Measurements from ENCODE around the gene XCR1. TPM values are rescaled to one million over a fixed set of nuclear protein-coding genes. Genes with fewer than 3 reads are reported as not detected.
"Not testable (repeated sequence)": the region's sequence is repeated elsewhere in the genome, so short reads cannot be mapped to it uniquely, and the experiment has no call there.

Gene XCR1
- total and polyA plus RNA-seq, 3 donors from 2014 or later = 0.06 to 0.34 (median 0.16) TPM

DNA sequence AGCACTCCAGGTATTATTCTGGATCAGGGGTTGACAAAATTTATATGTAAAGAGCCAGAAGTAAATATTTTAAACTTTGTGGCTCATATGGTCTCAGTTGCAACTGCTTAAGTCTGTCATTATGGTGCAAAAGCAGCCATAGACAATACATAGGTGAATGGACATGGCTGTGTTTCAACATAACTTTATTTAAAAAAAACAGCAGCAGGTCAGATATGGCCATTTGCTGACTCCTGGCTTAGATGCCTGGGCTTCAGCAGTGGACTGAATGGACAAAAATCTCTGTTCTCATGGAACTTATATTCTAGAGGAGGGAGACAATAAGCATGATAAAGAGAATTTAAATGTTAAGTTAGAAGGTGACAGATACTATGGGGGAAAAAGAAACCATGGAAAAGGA lies 20.0 kb downstream of the XCR1 start:
- no peak for TF ChIP-seq POLR2A (IDR thresholded peaks at IDR 0.05)
- TF ChIP-seq, protein P1, sequence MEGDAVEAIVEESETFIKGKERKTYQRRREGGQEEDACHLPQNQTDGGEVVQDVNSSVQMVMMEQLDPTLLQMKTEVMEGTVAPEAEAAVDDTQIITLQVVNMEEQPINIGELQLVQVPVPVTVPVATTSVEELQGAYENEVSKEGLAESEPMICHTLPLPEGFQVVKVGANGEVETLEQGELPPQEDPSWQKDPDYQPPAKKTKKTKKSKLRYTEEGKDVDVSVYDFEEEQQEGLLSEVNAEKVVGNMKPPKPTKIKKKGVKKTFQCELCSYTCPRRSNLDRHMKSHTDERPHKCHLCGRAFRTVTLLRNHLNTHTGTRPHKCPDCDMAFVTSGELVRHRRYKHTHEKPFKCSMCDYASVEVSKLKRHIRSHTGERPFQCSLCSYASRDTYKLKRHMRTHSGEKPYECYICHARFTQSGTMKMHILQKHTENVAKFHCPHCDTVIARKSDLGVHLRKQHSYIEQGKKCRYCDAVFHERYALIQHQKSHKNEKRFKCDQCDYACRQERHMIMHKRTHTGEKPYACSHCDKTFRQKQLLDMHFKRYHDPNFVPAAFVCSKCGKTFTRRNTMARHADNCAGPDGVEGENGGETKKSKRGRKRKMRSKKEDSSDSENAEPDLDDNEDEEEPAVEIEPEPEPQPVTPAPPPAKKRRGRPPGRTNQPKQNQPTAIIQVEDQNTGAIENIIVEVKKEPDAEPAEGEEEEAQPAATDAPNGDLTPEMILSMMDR (IDR thresholded peaks at IDR 0.05) = no peak
- no peak for DNase-seq
- Histone ChIP-seq H3K36me3 (ENCODE audit: low read depth, missing control alignments) (no peaks in the 10 kb centered on the region), H3K4me3 (no peak overlapping the region), H3K9me3 (no peaks in the 10 kb centered on the region), H3K4me1 (no peaks in the 10 kb centered on the region), H3K27ac (no peak overlapping the region), H3K27me3 (no peaks in the 10 kb centered on the region)
- intact Hi-C loops (cut with DNase I; ENCODE audit: low total_unique reads) = no loop called here

DNA sequence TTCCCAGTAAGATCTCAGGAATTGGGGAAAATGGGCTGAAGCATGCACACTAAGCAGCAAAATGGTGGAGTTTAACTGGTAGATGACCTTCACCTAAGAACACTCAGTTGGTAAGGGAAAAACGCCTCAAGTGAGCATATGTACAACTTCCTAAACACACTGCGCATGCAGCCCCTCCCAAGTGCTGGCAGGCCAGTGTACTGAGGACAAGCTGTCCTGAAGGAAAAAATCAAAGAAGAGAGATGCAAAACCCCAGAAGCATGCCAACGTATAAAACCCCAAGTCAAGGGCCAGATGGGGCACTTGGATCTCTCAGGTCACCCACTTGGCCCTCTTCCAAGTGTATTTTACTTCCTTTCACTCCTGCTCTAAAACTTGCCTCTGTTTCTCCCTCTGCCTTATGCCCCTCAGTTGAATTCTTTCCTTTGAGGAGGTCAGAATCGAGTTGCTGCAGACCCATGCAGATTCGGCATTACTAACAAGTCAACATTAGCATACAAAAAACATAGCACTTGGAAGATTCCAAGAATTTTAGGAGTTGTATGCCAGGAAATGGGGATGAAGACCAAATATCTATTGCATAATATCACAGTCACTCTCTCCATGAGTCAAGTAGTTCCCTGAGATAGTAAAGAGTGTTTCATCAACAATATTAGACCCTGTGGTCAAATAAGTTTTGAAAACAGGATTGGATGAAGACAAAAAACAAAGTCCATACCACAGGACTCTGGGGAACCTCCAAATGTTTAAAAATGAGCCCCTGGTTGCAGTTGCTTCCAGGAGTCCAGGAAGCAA lies 20.8 kb downstream of the XCR1 start:
- DNase-seq = no peak
- Histone ChIP-seq H3K27ac (no peak overlapping the region), H3K4me1 (no peaks in the 10 kb centered on the region), H3K4me3 (no peak overlapping the region), H3K27me3 (no peaks in the 10 kb centered on the region), H3K36me3 (ENCODE audit: low read depth, missing control alignments) (no peaks in the 10 kb centered on the region), H3K9me3 (no peaks in the 10 kb centered on the region)
- TF ChIP-seq, protein P1 (IDR thresholded peaks at IDR 0.05) = no peak
- TF ChIP-seq POLR2A (IDR thresholded peaks at IDR 0.05) = no peak
- WGBS, 2 donors = 66 to 73% methylated on average over 5 of the region's 5 CpGs
- intact Hi-C loops (cut with DNase I; ENCODE audit: low total_unique reads) = no loop called here

DNA sequence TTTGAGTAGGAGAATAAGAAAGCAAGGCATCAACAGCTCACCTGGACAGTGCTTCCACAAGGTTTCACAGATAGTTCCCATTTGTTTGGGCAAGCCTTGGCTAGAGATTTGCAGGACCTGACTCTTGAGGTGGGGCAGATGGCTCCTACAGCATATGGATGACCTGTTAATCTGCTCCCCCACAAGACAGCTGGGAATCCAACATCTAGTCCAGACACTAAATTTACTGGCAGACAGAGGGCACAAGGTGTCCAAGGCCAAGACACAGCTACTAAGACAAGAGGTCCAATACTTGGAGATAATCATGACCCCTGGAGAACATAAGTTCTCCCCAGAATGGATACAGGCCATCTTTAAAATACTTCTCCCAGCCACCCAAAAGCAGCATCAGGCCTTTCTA lies 23.6 kb downstream of the XCR1 start:
- DNase-seq; H3K4me1 ChIP-seq; H3K9me3 ChIP-seq; H3K27ac ChIP-seq; H3K4me3 ChIP-seq; H3K36me3 ChIP-seq (ENCODE audit: low read depth, missing control alignments); intact Hi-C loops (cut with DNase I; ENCODE audit: low total_unique reads); H3K27me3 ChIP-seq: not testable (repeated sequence)

DNA sequence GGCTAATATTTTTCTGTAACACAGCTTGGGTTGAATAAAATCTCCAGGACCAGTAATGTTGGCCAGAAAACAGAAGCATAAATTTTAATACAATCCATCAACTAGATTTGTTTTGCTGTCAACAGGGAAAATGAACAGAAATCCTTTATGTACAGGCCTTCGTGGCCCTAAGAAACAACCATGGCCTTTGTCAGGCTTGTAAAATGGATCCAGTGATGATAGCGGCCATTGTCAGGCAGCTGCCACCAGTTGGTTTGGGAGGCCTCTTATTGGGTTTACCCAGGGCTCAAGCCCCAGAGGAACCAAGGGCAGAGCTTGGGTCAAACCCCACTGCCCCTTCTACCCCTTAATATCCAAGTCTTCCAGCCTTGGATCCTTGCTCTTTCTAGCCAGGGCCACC lies 26.1 kb downstream of the XCR1 start:
- Histone ChIP-seq H3K36me3 (ENCODE audit: low read depth, missing control alignments) (no peaks in the 10 kb centered on the region), H3K27me3 (no peaks in the 10 kb centered on the region), H3K27ac (no peak overlapping the region), H3K9me3 (no peaks in the 10 kb centered on the region), H3K4me1 (no peaks in the 10 kb centered on the region), H3K4me3 (no peak overlapping the region)
- TF ChIP-seq POLR2A (IDR thresholded peaks at IDR 0.05) = no peak
- TF ChIP-seq, protein P1 (IDR thresholded peaks at IDR 0.05) = no peak
- intact Hi-C loops (cut with DNase I; ENCODE audit: low total_unique reads) = no loop called here
- no peak for DNase-seq
- 69 to 95% methylated on average over 2 of the region's 2 CpGs for WGBS, 2 donors

DNA sequence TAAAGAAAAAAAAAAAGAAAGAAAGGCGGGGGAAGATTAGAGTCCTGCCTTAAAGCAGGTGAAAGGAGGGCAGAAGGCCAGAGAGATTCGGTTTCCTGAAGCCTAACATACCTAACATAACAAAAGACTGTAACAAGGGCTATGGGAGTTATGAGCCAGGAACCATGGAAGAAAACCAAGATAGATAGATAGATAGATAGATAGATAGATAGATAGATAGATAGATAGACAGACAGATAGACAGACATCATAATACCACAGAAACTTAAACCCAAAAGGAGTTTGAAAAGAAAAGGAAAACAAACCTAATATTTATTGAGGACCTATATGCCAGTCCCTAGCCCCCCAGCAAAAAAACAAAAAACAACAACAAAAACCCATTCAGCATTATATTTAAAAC lies 29.3 kb downstream of the XCR1 start:
- DNase-seq = no peak
- Histone ChIP-seq H3K4me1 (peaks cover 7% of the 10 kb centered on the region), H3K9me3 (no peaks in the 10 kb centered on the region), H3K36me3 (ENCODE audit: low read depth, missing control alignments) (no peaks in the 10 kb centered on the region), H3K4me3 (no peak overlapping the region), H3K27me3 (no peaks in the 10 kb centered on the region), H3K27ac (no peak overlapping the region)
- WGBS, 2 donors = 77 to 86% methylated on average over 2 of the region's 2 CpGs
- TF ChIP-seq, protein P1 (IDR thresholded peaks at IDR 0.05) = no peak
- intact Hi-C loops (cut with DNase I; ENCODE audit: low total_unique reads) = no loop called here

DNA sequence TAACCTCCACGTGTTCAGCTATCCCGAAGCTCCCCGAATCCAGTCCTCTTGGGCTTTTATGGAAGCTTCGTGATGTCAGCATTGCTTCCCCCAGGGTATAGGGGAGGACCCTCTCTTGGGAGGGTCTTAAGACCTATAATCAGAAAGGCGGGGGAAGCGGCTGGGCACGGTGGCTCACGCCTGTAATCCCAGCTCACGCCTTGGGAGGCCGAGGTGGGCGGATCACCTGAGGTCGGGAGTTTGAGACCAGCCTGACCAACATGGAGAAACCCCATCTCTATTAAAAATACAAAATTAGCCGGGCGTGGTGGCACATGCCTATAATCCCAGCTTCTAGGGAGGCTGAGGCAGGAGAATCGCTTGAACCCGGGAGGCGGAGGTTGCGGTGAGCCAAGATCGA lies 29.8 kb downstream of the XCR1 start:
- H3K27me3 ChIP-seq; H3K4me3 ChIP-seq; H3K9me3 ChIP-seq; DNase-seq; H3K4me1 ChIP-seq; H3K27ac ChIP-seq; H3K36me3 ChIP-seq (ENCODE audit: low read depth, missing control alignments); intact Hi-C loops (cut with DNase I; ENCODE audit: low total_unique reads): not testable (repeated sequence)
- 89 to 94% methylated on average over 19 of the region's 19 CpGs for WGBS, 2 donors
